Hepatic stellate cell (primary cell): Measurements from ENCODE around the gene SHMT1.
A peak's percentile ranks its signal among the peaks of the same experiment; 100 is the strongest.
"Not testable (repeated sequence)": the region's sequence is repeated elsewhere in the genome, so short reads cannot be mapped to it uniquely, and the experiment has no call there.

Source experiments
- DNase-seq: peaks from one replicate; pipeline ENCODE4 v3.0.0; 2011; ENCODE audit warnings: low spot score

Gene SHMT1

DNA sequence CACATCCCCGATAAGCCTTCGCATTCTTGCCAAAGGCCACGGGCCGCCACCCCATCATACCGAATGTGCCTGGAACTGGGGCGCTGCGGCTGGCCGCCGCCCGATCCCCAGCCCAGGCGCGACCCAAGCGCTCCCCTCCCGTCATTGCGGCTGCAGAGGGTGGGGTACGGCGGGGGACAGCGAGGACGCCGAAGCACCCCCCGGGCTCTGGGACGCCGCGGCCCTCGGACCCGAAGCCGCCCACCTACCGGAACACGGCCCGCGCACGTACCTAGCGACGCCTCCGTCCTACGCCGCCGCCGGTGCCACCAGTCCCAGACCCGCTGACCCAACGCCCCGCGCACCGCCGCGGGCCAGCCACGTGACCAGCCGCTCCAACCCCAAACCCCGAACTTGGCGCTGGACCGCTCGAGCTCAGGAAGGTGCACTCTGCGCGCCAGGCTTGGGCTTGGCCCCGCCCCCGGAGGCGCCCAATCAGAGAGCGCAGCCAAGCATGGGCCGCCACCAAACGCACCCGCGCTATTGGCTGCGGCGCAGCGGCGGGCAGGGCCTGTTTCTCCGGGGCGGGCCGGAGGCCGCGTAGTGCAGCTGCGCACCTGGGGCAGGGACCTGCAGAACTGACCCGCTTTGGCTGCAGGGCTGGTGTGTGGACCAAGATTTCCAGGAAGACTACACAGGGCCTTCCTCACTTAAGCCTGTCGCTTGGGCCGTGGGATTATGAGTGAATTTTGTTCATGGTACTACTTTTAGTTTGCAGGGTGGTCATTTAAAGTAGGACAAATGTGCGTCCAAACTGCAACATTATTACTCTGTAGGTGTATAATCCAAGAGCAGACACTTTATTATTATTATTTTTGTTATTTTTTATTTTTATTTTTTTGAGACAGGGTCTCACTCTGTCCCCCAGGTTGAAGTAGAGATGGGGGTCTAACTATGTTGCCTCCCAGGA is at the start of gene SHMT1:
SHMT1 (minus strand) TSS at position 450 of the 949 bp plus-strand sequence. CDS start 7,569 bp downstream, outside the sequence.
- peak; percentile 96 for DNase-seq

DNA sequence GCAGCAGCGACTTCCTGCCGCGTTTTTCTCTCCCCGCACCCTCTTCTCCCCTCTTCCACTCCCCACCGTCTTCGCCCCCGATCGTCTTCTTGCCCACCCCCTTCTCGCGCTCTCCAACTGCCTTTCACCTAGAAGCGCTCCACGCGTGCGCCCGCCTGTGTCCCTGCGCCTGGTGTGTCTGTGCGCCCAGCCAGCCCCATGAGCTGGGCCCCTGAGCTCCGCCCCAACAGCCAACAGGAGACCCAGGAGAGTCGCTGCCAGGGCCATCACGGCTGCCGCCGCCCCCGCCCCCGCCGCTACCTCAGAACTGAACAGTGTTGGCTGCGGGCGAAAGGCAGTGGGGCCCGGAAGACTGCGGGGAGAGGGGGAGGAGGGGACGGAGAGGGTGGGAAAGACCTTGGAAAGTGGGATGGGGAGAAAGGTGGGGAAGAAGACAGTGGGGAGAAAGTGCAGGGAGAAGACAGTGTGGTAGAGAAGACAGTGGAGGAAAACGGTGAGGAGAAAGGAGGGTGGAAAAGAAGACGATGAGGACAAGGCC is 48.7 kb upstream of the SHMT1 start:
- DNase-seq: not testable (repeated sequence)

DNA sequence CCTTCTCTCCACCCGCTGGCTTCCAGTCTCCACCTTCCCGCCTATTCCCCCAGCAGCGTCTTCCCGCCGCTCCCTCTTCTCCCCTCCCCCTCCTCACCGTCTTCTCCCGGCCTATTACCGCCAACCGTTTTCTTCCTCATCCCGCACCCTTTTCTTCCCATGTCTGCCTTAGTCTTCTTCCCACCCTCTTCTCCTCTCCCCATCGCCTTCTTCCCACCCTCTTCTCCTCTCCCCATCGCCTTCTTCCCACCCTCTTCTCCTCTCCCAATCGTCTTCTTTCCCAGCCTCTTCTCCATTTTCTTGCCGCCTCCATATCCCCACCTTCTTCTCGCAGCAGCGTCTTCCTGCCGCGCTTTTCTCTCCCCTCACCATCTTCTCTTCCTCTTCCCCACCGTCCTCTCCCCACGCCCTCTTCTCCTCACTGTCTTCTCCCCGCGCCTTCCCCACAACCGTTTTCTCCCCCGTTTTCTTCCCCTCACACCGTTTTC is 48.1 kb upstream of the SHMT1 start:
- not testable (repeated sequence) for DNase-seq

DNA sequence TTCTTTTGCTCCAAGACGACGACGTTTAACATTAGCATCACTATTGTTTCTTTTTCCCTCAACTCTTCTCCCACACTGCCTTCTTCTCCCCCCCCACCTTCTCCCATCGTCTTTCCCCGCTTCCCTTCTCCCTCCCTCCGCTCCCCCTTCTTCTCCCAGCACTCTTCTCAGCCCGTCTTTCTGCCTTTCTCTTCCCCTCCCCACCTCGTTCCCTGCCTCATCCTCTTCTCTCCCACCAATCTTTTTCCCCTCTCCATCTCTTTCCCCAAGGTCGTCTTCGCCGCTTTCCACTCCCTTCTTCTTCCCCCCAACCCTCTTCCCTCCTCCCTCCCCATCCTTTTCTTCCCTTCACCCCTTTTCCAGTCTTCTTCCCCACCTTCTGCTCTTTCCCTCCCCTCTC is 47.4 kb upstream of the SHMT1 start:
- DNase-seq: not testable (repeated sequence)

DNA sequence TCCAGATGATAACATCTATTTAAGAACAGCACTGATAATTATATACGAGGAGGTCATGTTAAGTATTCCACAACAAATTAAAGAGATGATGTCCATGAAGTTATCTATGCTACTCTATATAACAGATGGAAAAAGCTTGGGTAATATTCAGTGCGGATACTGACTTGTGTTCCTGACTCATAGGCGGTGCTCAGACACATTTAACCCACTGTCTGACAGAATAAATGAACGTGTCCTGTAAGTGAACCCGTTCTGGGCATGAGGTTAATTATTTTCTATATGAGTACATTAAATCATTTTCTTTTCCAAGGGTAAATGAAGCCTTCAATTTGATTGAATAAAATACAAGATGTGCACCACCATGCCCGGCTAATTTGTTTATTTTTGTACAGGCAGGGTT is 46.0 kb upstream of the SHMT1 start:
- not testable (repeated sequence) for DNase-seq

DNA sequence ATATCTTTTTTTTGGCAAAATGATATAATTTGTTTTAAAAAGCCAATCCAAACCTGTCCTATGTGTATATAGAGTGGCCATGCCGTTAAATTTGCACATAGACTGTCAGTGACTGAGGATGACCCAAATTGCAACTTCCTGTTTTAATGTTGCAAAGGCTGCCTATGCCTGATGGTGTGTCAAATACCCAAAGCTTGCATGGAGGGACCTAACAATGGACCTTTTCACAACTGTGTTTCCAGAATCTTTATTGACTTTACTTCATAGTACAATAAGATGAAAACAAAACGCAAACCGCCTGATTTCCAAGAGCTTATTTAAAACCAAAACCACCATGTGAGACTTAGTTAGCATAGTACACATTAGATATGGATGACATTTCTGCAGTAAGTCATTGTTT is 45.6 kb upstream of the SHMT1 start:
- not testable (repeated sequence) for DNase-seq

DNA sequence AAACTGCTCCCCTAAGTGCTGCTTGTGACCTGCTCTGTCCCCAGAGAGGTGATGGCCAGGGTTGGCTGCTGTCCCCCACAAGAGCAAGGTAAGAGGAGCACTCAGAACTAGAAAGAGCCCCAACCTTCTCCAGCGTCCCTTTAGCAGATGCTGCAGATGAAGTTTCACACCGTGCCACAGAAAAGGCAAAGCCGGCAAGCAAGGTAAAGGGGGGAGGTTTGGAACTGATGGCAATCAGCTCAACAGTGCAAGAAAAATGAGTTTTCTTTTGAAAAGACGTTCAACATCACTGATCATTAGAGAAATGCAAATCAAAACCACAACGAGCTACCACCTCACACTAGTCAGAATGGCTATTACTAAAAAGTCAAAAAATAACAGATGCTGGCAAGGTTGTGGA is 40.3 kb upstream of the SHMT1 start:
- not testable (repeated sequence) for DNase-seq

DNA sequence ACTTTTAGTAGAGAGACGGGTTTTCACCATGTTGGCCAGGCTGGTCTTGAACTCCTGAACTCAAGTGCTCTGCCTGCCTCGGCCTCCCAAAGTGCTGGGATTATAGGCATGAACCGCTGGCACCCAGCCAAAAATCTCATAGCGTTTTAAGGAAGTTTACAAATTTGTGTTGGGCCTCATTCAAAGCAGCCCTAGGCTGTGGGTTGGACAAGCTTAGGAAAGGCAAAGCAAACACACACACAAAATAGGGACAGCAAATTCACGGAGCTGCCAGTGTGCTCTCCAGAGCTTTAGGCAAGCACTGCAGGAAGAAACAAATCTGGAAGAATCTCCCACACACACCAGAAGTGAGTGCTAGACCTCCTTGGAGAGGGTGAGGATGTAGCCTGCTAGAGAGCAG is 39.8 kb upstream of the SHMT1 start:
- not testable (repeated sequence) for DNase-seq

DNA sequence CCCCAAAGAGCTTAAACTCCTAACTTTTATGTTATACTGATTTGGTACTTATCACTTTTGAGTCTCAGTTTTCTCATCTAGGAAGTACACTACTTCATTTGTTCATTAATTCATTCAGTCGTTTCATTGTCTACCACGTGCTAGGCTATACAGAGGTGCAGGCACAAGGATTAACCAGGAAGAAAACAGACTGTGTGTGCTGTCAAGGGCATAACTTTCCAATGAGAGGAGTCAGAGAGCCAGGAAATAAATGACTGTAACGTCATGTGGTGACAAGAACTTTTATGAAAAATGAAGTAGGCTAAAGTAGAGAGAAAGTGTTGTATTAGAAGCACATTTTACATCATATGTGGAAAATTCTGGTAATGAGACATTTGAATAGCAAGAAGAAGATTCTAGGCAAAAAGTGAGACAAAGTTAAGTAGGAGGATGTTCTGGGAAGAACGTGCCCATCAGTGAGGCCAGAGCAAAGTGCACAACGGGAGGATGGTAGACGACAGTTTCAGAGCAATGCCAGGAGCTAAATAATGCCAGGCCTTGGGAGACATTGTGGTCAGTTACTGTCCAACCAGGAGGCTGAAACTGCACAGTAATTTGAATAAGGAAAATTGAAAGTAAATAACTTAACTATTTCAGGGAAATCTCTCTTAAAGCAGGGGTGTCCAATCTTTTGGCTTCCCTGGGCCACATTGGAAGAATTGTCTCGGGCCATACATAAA is 38.7 kb upstream of the SHMT1 start:
- not testable (repeated sequence) for DNase-seq

DNA sequence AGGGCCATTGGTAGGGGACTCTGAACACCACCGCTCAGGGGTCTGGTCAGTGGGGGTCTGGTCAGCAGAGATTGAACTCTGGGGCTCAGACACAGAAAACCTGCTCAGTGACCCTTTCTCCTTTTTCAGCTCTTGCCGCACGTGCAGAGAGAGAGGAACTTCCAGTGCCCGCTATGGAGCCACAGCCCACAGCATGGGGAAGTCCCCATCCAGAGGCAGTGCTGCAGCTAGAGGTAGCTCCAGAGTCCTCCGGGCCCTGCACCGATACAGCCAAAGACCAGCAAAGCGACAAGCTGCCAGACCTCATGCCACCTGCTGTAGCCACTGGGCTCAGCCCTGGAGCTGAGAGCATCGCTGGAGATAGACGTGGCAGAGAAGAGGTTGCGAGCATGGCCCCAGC is 25.4 kb upstream of the SHMT1 start:
- DNase-seq: not testable (repeated sequence)

DNA sequence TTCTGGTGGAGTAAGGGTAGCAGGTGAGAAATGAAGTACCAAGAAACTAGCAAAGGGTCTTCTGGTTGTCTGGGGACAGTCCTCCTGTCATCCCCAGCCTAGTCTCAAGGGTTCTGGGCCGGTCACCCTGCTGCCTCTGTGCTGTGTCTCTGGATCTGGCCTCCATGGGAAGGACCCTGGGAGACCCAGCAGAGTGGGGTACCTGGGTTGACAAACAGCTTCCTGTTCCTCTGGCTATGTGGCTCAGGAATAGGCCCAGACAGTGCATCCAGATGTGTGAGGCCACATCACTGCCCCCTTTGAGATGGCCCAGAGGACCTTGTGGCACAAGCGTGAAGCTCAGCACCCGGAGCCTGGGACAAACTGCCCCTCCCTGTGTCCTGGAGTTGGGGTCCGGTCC is 24.9 kb upstream of the SHMT1 start:
- not testable (repeated sequence) for DNase-seq

DNA sequence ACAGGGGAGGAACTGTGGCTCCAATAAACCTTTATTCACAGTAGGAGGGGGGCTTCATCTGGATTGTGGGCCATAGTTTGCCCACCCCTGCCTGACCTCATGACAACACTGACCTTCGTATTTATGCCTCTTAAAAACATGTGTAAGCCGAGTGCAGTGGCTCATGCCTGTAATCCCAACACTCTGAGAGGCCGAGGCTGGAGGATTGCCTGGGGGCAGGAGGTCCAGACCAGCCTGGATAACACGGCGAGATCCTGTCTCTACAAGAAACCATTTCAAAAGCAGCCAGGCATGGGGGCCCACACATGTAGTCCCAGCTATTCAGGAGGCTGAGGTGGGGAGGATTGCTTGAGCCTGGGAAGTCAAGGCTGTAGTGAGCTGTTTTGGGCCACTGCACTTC is 24.2 kb upstream of the SHMT1 start:
- not testable (repeated sequence) for DNase-seq

DNA sequence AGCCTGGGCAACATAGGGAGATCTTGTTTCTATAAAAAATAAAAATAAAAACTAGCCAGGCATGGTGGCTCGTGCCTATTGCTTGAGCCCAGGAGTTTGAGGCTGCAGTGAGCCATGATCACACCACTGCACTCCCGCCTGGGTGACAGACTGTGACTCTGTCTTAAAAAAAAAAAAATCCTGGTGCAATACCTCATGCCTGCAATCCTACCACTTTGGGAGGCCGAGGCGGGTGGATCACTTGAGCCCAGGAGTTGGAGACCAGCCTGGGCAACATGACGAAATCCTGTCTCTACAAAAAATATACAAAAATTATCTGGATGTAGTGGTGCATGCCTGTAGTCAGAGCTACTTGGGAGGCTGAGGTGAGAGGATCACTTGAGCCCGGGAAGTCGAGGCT is 20.9 kb upstream of the SHMT1 start:
- not testable (repeated sequence) for DNase-seq

DNA sequence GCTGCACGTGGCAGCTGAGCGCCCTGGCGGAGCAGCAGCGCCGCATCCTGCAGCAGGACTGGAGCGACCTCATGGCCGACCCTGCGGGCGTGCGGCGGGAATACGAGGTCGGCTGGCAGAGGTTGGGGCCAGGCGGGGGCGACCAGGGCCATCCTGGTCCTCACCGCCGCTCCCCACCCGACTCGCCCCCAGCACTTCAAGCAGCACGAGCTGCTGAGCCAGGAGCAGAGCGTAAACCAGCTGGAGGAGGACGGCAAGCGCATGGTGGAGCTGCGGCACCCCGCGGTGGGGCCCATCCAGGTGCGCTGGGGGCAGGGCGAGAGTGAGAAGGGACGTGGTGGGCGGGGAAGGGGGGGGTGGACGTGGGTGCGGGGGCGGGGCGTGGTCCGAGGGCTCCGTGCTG is 19.7 kb upstream of the SHMT1 start:
- not testable (repeated sequence) for DNase-seq

DNA sequence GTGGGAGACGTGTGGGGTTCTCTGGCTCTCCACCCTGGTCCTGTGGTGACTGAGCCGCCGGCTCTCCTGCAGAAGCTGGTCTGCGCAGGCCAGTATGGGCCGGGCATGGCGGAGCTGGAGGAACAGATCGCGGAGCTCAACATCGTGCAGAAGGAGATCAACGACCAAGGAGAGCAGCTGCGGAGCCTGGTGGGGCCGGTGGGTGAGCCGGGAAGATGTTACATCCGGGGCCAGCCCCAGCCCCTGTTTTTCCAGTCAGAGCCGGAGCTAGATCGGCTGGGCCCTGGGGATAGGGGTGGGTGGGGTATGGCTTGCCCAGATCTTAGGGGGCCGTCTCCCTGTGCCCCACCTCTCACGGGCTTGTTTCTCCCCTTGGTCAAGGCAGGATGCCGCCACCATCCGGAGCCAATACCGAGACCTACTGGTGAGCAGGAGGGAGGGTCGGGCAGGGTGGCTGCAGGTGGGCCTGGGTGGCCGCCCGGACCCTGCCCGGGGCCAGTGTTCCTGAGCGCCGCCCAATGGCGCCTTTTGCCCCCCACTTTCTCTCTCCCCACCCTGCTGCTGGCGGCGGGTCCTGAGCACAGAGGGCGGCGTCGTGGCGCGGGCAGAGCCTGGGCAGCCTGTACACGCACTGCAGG is 19.2 kb upstream of the SHMT1 start:
- no peak for DNase-seq

DNA sequence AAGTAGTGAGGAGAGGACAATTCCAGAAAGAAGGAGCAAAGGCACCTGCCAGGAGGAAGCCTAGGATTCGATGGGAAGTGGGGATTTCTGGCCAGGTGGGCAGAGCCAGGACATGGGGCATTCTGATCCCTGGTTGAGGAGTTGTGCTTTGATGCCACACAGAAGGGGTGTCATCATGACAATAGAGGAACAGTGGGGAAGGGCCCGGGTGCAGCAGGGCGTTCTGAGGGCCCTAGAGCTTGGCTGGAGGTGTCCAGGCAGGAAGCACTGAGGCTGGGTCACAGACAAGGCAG is 18.5 kb upstream of the SHMT1 start:
- DNase-seq: no peak

DNA sequence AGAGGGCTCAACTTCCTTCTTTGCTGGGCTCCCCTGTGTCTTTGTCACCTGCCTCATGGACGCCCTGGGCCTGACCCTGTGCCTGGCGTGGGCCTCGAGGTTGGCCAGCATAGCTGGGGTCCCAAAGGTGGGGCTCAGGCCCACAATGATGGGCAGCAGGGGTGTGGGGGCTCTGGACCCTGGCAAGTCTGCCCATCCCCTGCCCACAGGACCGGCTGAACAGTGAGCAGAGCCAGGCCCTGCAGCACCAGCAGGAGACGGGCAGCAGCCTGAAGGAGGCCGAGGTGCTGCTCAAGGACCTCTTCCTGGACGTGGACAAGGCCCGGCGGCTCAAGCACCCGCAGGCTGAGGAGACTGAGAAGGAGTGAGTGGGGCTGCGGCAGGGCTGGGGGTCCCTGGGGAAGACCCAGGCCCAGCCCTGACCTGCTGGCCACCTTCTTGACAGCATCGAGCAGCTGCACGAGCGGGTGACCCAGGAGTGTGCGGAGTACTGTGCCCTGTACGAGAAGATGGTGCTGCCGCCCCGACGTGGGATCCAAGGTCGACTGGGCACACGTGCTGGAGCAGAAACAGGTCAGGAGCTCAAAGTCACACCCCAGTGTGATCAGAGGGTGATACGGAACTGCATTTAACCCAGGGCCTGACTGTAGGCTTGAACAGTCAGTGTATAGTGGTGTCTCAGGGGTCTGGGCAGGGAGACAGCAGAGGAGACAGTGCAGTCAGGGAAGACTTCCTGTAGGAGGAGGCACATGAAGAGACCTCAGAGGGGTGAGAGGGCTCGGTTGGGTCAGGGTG is 18.0 kb upstream of the SHMT1 start:
- DNase-seq: no peak

DNA sequence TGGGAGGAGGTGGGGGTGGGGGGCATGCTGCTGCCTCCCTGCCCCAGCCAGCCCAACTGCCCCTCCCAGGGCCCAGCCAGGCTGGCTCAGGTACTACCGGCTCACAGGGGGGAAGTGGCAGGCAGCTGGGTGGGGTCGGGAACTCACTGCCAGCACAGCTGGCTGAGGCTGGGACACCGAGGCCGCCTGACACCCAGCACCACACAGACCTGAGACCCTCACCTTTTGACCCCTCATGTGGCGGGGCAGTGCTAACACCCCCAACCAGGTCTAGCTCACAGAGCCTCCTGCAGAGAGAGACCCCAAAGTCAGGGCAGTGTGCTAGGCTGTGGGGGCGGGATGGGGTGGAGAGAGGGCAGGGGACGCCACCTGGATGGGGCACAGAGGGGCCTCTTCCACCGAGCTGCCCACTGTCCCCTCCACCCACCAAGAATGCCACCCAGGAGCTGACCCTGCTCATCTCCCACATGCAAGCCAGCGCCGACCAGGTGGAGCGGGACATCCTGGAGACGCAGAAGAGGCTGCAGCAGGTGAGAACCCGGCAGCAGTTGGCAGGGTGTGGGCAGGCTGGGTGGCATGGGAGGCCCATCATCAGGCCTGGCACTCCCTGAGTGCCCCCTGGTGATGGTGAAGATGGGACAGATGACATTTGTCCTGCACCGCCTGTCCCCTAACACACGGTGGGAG is 17.3 kb upstream of the SHMT1 start:
- no peak for DNase-seq

DNA sequence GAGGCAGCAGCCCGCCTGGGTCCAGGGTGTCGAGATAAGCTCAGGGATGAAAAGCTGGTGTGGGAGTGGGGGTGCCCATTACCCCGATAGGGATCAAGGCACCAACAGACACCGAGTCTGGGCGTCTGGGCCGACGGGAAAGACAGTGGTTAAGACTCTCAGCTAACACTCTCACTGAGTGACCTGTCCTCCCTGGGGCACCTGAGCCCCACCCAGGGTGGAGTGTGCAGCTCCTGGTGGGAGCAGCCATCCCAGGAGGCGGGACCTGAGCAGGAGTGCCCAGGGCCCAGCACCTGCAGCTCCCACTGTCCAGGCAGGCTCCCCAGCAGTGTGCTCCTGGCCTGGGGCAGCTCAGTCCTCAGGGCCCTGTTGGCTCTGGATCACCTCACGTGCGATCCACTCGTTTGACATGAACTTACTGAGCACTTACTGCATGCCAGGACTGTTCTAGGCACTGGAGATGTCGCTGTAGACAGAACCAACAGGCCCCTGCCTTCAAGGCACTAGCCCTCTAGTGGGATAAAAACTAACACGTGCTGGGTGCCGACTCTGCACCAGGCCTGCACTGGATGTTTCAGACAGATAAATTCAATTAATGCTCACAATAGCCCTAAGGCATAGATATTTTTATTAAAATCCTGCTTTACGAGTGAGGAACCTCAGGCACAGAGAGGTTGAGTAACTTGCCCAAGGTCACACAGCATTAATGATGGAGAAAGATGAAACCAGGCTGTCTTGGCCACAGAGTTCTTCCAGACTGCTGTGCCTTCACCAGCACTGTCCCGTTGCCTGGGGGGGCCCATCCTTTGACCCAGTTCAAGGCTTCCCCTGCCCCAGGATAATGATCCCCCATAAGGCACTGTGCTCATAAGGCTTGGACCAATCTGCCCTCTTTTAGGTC is 16.1 kb upstream of the SHMT1 start:
- no peak for DNase-seq

DNA sequence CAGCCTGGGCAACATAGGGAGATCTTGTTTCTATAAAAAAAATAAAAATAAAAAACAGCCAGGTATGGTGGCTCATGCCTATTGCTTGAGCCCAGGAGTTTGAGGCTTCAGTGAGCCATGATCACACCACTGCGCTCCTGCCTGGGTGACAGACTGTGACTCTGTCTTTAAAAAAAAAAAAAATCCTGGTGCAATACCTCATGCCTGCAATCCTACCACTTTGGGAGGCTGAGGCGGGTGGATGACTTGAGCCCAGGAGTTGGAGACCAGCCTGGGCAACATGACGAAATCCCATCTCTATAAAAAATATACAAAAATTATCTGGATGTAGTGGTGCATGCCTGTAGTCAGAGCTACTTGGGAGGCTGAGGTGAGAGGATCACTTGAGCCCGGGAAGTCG is 15.3 kb upstream of the SHMT1 start:
- not testable (repeated sequence) for DNase-seq
